Hepatocyte (in vitro differentiated cells): ENCODE measurements around the gene SFMBT2.

Experiments
- EZH2 ChIP-seq: fragments of 200-600 bp; sonication (generic); IDR thresholded peaks from 2 replicates; pipeline ENCODE4 v1.6.1; 2016; ENCODE audit warnings: antibody characterized with exemption, mild to moderate bottlenecking, borderline replicate concordance
- TF ChIP-seq, protein P1 (sequence below): fragments of 200-600 bp; sonication (generic); IDR thresholded peaks from 2 replicates; pipeline ENCODE4 v1.5.1; 2016; ENCODE audit warnings: antibody characterized with exemption, mild to moderate bottlenecking; ENCODE audit not compliant: poor library complexity

DNA sequence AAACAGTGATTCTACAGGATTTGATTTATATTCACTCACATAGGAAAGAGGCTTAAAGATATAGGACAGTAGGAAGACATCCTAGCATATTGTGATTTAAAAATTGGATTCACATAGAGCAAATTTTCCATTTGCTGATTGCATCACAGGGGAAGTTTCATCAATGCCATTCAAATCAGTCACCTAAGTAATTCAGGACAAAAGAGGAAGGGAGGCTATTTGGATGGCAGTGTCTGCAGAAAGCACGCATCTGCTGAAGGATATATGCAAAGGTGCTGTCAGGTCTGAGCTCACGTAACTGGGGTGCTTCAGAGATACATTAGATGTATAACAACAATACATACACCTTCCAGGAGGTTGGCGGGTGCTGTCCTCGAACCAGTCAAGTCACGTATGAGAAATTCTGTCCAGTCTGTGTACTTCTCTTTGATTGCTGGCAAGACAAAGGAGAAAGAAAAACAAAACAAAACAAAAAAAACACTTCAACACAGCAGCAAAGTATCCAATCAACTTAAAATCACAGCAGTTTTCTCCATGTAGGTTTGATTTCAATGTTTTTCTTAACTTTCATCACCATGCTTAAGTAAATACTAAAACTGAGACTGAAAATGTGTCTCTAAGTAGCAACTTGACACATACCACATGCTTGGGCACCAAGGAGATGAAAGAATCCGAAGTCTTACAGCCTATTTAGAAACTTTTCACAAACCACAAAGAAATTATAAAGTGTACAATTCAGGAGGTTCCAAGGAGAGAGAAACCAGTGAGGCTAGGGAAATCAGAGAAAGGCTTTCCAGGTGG lies 125.1 kb downstream of the SFMBT2 start:
- TF ChIP-seq, protein P1, sequence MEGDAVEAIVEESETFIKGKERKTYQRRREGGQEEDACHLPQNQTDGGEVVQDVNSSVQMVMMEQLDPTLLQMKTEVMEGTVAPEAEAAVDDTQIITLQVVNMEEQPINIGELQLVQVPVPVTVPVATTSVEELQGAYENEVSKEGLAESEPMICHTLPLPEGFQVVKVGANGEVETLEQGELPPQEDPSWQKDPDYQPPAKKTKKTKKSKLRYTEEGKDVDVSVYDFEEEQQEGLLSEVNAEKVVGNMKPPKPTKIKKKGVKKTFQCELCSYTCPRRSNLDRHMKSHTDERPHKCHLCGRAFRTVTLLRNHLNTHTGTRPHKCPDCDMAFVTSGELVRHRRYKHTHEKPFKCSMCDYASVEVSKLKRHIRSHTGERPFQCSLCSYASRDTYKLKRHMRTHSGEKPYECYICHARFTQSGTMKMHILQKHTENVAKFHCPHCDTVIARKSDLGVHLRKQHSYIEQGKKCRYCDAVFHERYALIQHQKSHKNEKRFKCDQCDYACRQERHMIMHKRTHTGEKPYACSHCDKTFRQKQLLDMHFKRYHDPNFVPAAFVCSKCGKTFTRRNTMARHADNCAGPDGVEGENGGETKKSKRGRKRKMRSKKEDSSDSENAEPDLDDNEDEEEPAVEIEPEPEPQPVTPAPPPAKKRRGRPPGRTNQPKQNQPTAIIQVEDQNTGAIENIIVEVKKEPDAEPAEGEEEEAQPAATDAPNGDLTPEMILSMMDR = no peak
- no peak for TF ChIP-seq EZH2
